Measurements from ENCODE around the gene NCOA4. TPM values are rescaled to one million over a fixed set of nuclear protein-coding genes. Genes with fewer than 3 reads are reported as not detected.

NCOA4 gene
- total RNA-seq, 1 donor from 2014 or later = 89.0 TPM

GRCh38 chr10:46075869-46076268 lies 45.4 kb upstream of the NCOA4 start:
- H3K27me3 Mint-ChIP-seq (ENCODE audit: low read depth) = no peaks in the 10 kb centered on the region
- peaks cover 2% of the 10 kb centered on the region for H3K36me3 Mint-ChIP-seq (ENCODE audit: low read depth)
- H3K4me1 Mint-ChIP-seq (ENCODE audit: low read depth) = peaks cover 9% of the 10 kb centered on the region
- DNase-seq (ENCODE audit: low spot score) = no peak
- no peak overlapping the region for H3K27ac Mint-ChIP-seq (ENCODE audit: unreplicated experiment)
- no peak overlapping the region for H3K4me3 Mint-ChIP-seq (ENCODE audit: unreplicated experiment)
- no peaks in the 10 kb centered on the region for H3K9me3 Mint-ChIP-seq (ENCODE audit: low read depth)
- TF ChIP-seq CTCF (IDR thresholded peaks at IDR 0.05) = no peak

- H3K4me3 Mint-ChIP-seq (ENCODE audit: unreplicated experiment) = no peak overlapping the region
- no peak overlapping the region for H3K27ac Mint-ChIP-seq (ENCODE audit: unreplicated experiment)
- no peaks in the 10 kb centered on the region for H3K27me3 Mint-ChIP-seq (ENCODE audit: low read depth)
- H3K9me3 Mint-ChIP-seq (ENCODE audit: low read depth) = no peaks in the 10 kb centered on the region
- no peaks in the 10 kb centered on the region for H3K4me1 Mint-ChIP-seq (ENCODE audit: low read depth)
- TF ChIP-seq CTCF (IDR thresholded peaks at IDR 0.05) = no peak
- peaks cover 2% of the 10 kb centered on the region for H3K36me3 Mint-ChIP-seq (ENCODE audit: low read depth)
- no peak for DNase-seq (ENCODE audit: low spot score)
Measured at GRCh38 chr10:46074196-46074946, 43.9 kb upstream of the NCOA4 start.

GRCh38 chr10:46073564-46073963 lies 43.1 kb upstream of the NCOA4 start:
- Mint-ChIP-seq H3K4me1 (ENCODE audit: low read depth) (no peaks in the 10 kb centered on the region), H3K9me3 (ENCODE audit: low read depth) (no peaks in the 10 kb centered on the region), H3K4me3 (ENCODE audit: unreplicated experiment) (no peak overlapping the region), H3K27ac (ENCODE audit: unreplicated experiment) (no peak overlapping the region), H3K27me3 (ENCODE audit: low read depth) (no peaks in the 10 kb centered on the region), H3K36me3 (ENCODE audit: low read depth) (peaks cover 2% of the 10 kb centered on the region)
- no peak for TF ChIP-seq CTCF (IDR thresholded peaks at IDR 0.05)
- DNase-seq (ENCODE audit: low spot score) = no peak

- H3K27me3 Mint-ChIP-seq (ENCODE audit: low read depth) = no peaks in the 10 kb centered on the region
Measured at GRCh38 chr10:46070749-46071148, 40.3 kb upstream of the NCOA4 start.

More at GRCh38 chr10:46070749-46071148, 40.3 kb upstream of the NCOA4 start:
- Mint-ChIP-seq H3K4me1 (ENCODE audit: low read depth) (no peaks in the 10 kb centered on the region), H3K4me3 (ENCODE audit: unreplicated experiment) (no peak overlapping the region), H3K27ac (ENCODE audit: unreplicated experiment) (no peak overlapping the region), H3K36me3 (ENCODE audit: low read depth) (peaks cover 2% of the 10 kb centered on the region), H3K9me3 (ENCODE audit: low read depth) (no peaks in the 10 kb centered on the region)
- no peak for TF ChIP-seq CTCF (IDR thresholded peaks at IDR 0.05)
- no peak for DNase-seq (ENCODE audit: low spot score)

Measured in chondrocyte (in vitro differentiated cells).